ENCODE results near the gene OR51B2. TPM values are rescaled to one million over a fixed set of nuclear protein-coding genes. Genes with fewer than 3 reads are reported as not detected.
"Not testable (repeated sequence)": the region's sequence is repeated elsewhere in the genome, so short reads cannot be mapped to it uniquely, and the experiment has no call there.

OR51B2 gene
- not detected for total RNA-seq

- WGBS, 2 donors, result 74% methylated on average over 3 of the region's 3 CpGs
- DNase-seq (ENCODE audit: low spot score in 2 of 2), result no peak
- TF ChIP-seq POLR2A (IDR thresholded peaks at IDR 0.05), result no peak
- no peak for TF ChIP-seq CTCF (IDR thresholded peaks at IDR 0.05)
- H3K4me3 ChIP-seq (ENCODE audit: low read depth, poor library complexity, severe bottlenecking), result no peak within 1 kb of the TSS
- intact Hi-C loops (cut with DNase I; ENCODE audit: low total_unique reads), result no loop called here
These were observed at the start of gene OR51B2 for GRCh38 chr11:5324197-5324596. Gene OR51B2, minus strand, starts transcription at chr11:5324297. Its CDS starts 0 bp downstream, at chr11:5324297.

GRCh38 chr11:5369789-5370188, 45.7 kb upstream of the OR51B2 start:
- no peak overlapping the region for H3K4me3 ChIP-seq (ENCODE audit: low read depth, poor library complexity, severe bottlenecking)
- TF ChIP-seq CTCF (IDR thresholded peaks at IDR 0.05), result no peak
- TF ChIP-seq POLR2A (IDR thresholded peaks at IDR 0.05), result no peak
- intact Hi-C loops (cut with DNase I; ENCODE audit: low total_unique reads), result no loop called here
- no peak for DNase-seq (ENCODE audit: low spot score in 2 of 2)

- intact Hi-C loops (cut with DNase I; ENCODE audit: low total_unique reads), result no loop called here
- WGBS, 2 donors, result 53 to 54% methylated on average over 3 of the region's 3 CpGs
- TF ChIP-seq CTCF (IDR thresholded peaks at IDR 0.05) (no peak), POLR2A (IDR thresholded peaks at IDR 0.05) (no peak)
These were observed 44.5 kb upstream of the OR51B2 start for GRCh38 chr11:5368502-5369043.

GRCh38 chr11:5367448-5368074, 43.5 kb upstream of the OR51B2 start:
- no peak overlapping the region for H3K4me3 ChIP-seq (ENCODE audit: low read depth, poor library complexity, severe bottlenecking)
- TF ChIP-seq CTCF (IDR thresholded peaks at IDR 0.05) (no peak), POLR2A (IDR thresholded peaks at IDR 0.05) (no peak)
- no peak for DNase-seq (ENCODE audit: low spot score in 2 of 2)
- intact Hi-C loops (cut with DNase I; ENCODE audit: low total_unique reads), result no loop called here
- 42 to 84% methylated on average over 2 of the region's 2 CpGs for WGBS, 2 donors

More at GRCh38 chr11:5368502-5369043, 44.5 kb upstream of the OR51B2 start:
- no peak for DNase-seq (ENCODE audit: low spot score in 2 of 2)
- H3K4me3 ChIP-seq (ENCODE audit: low read depth, poor library complexity, severe bottlenecking), result no peak overlapping the region

- intact Hi-C loops (cut with DNase I; ENCODE audit: low total_unique reads), result no loop called here
- no peak for DNase-seq (ENCODE audit: low spot score in 2 of 2)
- TF ChIP-seq POLR2A (IDR thresholded peaks at IDR 0.05), result no peak
- TF ChIP-seq CTCF (IDR thresholded peaks at IDR 0.05), result no peak
- WGBS, 2 donors, result 55 to 80% methylated on average over 1 of the region's 1 CpG
- no peak overlapping the region for H3K4me3 ChIP-seq (ENCODE audit: low read depth, poor library complexity, severe bottlenecking)
These were observed 42.8 kb upstream of the OR51B2 start for GRCh38 chr11:5366856-5367255.

- intact Hi-C loops (cut with DNase I; ENCODE audit: low total_unique reads); DNase-seq (ENCODE audit: low spot score in 2 of 2); H3K4me3 ChIP-seq (ENCODE audit: low read depth, poor library complexity, severe bottlenecking): not testable (repeated sequence)
- WGBS, 2 donors, result 82 to 85% methylated on average over 6 of the region's 6 CpGs
These were observed 42.3 kb upstream of the OR51B2 start for GRCh38 chr11:5366365-5366764.
